ENCODE results near the gene WDFY4. TPM values are rescaled to one million over a fixed set of nuclear protein-coding genes. Genes with fewer than 3 reads are reported as not detected.

Gene WDFY4
- total RNA-seq, 1 donor from 2014 or later: not detected

- H3K9ac ChIP-seq: no peak overlapping the region
- H3K4me1 Mint-ChIP-seq: no peaks in the 10 kb centered on the region
- no peak overlapping the region for H3K4me2 ChIP-seq
- H4K20me1 ChIP-seq (ENCODE audit: low read depth): no peaks in the 10 kb centered on the region
- no peaks in the 10 kb centered on the region for H3F3A ChIP-seq (ENCODE audit: low read depth)
- no peaks in the 10 kb centered on the region for H3K27me3 ChIP-seq
- DNase-seq (ENCODE audit: low spot score): no peak
- H2AFZ ChIP-seq (replicated peaks): no peak overlapping the region
- H3K9me3 ChIP-seq (ENCODE audit: low read depth): no peaks in the 10 kb centered on the region
- H3K36me3 Mint-ChIP-seq: no peaks in the 10 kb centered on the region
- no peaks in the 10 kb centered on the region for H3K27me3 Mint-ChIP-seq (ENCODE audit: insufficient read depth, low read depth)
- H3K27ac Mint-ChIP-seq: no peak overlapping the region
- no peaks in the 10 kb centered on the region for H3K4me1 ChIP-seq
- H3K27ac ChIP-seq: no peak overlapping the region
- TF ChIP-seq EZH2 (IDR thresholded peaks at IDR 0.05) (no peak), EZH2phosphoT487 (IDR thresholded peaks at IDR 0.05) (no peak), CTCF (IDR thresholded peaks at IDR 0.05) (no peak)
- H3K79me2 ChIP-seq (ENCODE audit: low read depth): no peaks in the 10 kb centered on the region
- H3K9me3 Mint-ChIP-seq: no peaks in the 10 kb centered on the region
- H3K4me3 ChIP-seq: no peak overlapping the region
- no peaks in the 10 kb centered on the region for H3K36me3 ChIP-seq
- no peak overlapping the region for H3K4me3 Mint-ChIP-seq
Observed at GRCh38 chr10:48780341-48780740, 95.7 kb downstream of the WDFY4 start.

GRCh38 chr10:48782386-48782785 is 97.7 kb downstream of the WDFY4 start:
- no peak overlapping the region for H3K4me2 ChIP-seq
- H3K4me3 ChIP-seq: no peak overlapping the region
- no peak for DNase-seq (ENCODE audit: low spot score)
- H3K27me3 ChIP-seq: no peaks in the 10 kb centered on the region
- H3K27me3 Mint-ChIP-seq (ENCODE audit: insufficient read depth, low read depth): no peaks in the 10 kb centered on the region
- H3K9me3 Mint-ChIP-seq: no peaks in the 10 kb centered on the region
- H3K36me3 ChIP-seq: no peaks in the 10 kb centered on the region
- no peak overlapping the region for H2AFZ ChIP-seq (replicated peaks)
- no peaks in the 10 kb centered on the region for H3F3A ChIP-seq (ENCODE audit: low read depth)
- no peaks in the 10 kb centered on the region for H3K9me3 ChIP-seq (ENCODE audit: low read depth)
- TF ChIP-seq EZH2 (IDR thresholded peaks at IDR 0.05): no peak
- TF ChIP-seq EZH2phosphoT487 (IDR thresholded peaks at IDR 0.05): no peak
- TF ChIP-seq CTCF (IDR thresholded peaks at IDR 0.05): no peak
- H3K27ac ChIP-seq: no peak overlapping the region
- H4K20me1 ChIP-seq (ENCODE audit: low read depth): no peaks in the 10 kb centered on the region
- H3K79me2 ChIP-seq (ENCODE audit: low read depth): no peaks in the 10 kb centered on the region
- H3K27ac Mint-ChIP-seq: no peak overlapping the region
- H3K36me3 Mint-ChIP-seq: no peaks in the 10 kb centered on the region
- no peaks in the 10 kb centered on the region for H3K4me1 ChIP-seq
- no peaks in the 10 kb centered on the region for H3K4me1 Mint-ChIP-seq
- no peak overlapping the region for H3K9ac ChIP-seq
- H3K4me3 Mint-ChIP-seq: no peak overlapping the region

GRCh38 chr10:48784031-48784430 is 99.4 kb downstream of the WDFY4 start:
- Histone ChIP-seq H3K4me1 (no peaks in the 10 kb centered on the region), H3K9me3 (ENCODE audit: low read depth) (no peaks in the 10 kb centered on the region), H2AFZ (replicated peaks) (no peak overlapping the region), H3K79me2 (ENCODE audit: low read depth) (no peaks in the 10 kb centered on the region), H3K36me3 (no peaks in the 10 kb centered on the region), H3F3A (ENCODE audit: low read depth) (no peaks in the 10 kb centered on the region), H3K4me2 (no peak overlapping the region), H3K4me3 (no peak overlapping the region), H4K20me1 (ENCODE audit: low read depth) (no peaks in the 10 kb centered on the region), H3K27ac (no peak overlapping the region), H3K9ac (no peak overlapping the region), H3K27me3 (no peaks in the 10 kb centered on the region)
- Mint-ChIP-seq H3K9me3 (no peaks in the 10 kb centered on the region), H3K4me3 (no peak overlapping the region), H3K4me1 (no peaks in the 10 kb centered on the region), H3K36me3 (no peaks in the 10 kb centered on the region), H3K27ac (no peak overlapping the region), H3K27me3 (ENCODE audit: insufficient read depth, low read depth) (no peaks in the 10 kb centered on the region)
- TF ChIP-seq EZH2 (IDR thresholded peaks at IDR 0.05): no peak
- no peak for TF ChIP-seq CTCF (IDR thresholded peaks at IDR 0.05)
- TF ChIP-seq EZH2phosphoT487 (IDR thresholded peaks at IDR 0.05): no peak
- no peak for DNase-seq (ENCODE audit: low spot score)
